Caco-2 (cell line): ENCODE data around the gene PLEKHH2. TPM values are rescaled to one million over a fixed set of nuclear protein-coding genes. Genes with fewer than 3 reads are reported as not detected.

Experiments
- BruUV-seq: library from RNA; stranded (reverse); fragments of 400-500 nt; replicated peaks from 2 replicates; lab custom pipeline; 2021; lab: Mats Ljungman, UMichigan
- CTCF ChIA-PET: fragments of 300-600 bp; sonication (Branson Sonifier 250); formaldehyde crosslinking; loops from one replicate; lab custom pipeline; 2022; ENCODE audit warnings: antibody characterized with exemption; lab: Charles Lee
- POLR2A ChIA-PET: fragments of 300-600 bp; sonication (Branson Sonifier 250); formaldehyde crosslinking; loops from one replicate; lab custom pipeline; 2022; ENCODE audit warnings: antibody characterized with exemption; lab: Charles Lee
- DNase-seq, 2 experiments: peaks; one replicate each; pipeline versions ENCODE4 v3.0.0 to v3.0.0-alpha.2; 2020 to 2022
- H3K27me3 ChIP-seq: replicated peaks from 2 replicates; pipeline ENCODE4 v1.6.0; 2011; ENCODE audit warnings: low read length; ENCODE audit not compliant: control insufficient read depth, insufficient read depth
- H3K36me3 ChIP-seq: 2 replicates; pipeline ENCODE4 v1.5.1; 2011; ENCODE audit warnings: low read length; ENCODE audit not compliant: control insufficient read depth, insufficient read depth
- H3K4me1 ChIP-seq: fragments of 250-450 bp; sonication (Bioruptor Pico); 2 replicates; pipeline ENCODE4 v1.5.1; 2020; ENCODE audit warnings: mild to moderate bottlenecking
- H3K4me3 ChIP-seq: 2 replicates; pipeline ENCODE4 v1.5.1; 2011; ENCODE audit warnings: low read depth, mild to moderate bottlenecking, control low read depth, low read length
- H3K9me3 ChIP-seq: fragments of 250-450 bp; sonication (Bioruptor Pico); 2 replicates; pipeline ENCODE4 v1.5.1; 2020; ENCODE audit warnings: mild to moderate bottlenecking, moderate library complexity
- H3K27ac Mint-ChIP-seq: one replicate; pipeline ENCODE4 v1.8.0; 2022; ENCODE audit warnings: mixed read lengths; ENCODE audit not compliant: unreplicated experiment
- H3K27me3 Mint-ChIP-seq: one replicate; pipeline ENCODE4 v1.8.0; 2022; ENCODE audit warnings: mixed read lengths; ENCODE audit not compliant: insufficient read depth, unreplicated experiment
- H3K36me3 Mint-ChIP-seq: one replicate; pipeline ENCODE4 v1.8.0; 2022; ENCODE audit warnings: mild to moderate bottlenecking, mixed read lengths; ENCODE audit not compliant: insufficient read depth, unreplicated experiment
- H3K4me1 Mint-ChIP-seq: one replicate; pipeline ENCODE4 v1.8.0; 2022; ENCODE audit warnings: low read depth, mixed read lengths; ENCODE audit not compliant: unreplicated experiment
- H3K4me3 Mint-ChIP-seq: one replicate; pipeline ENCODE4 v1.8.0; 2022; ENCODE audit warnings: mild to moderate bottlenecking, moderate library complexity, mixed read lengths; ENCODE audit not compliant: unreplicated experiment
- H3K9me3 Mint-ChIP-seq: one replicate; pipeline ENCODE4 v1.8.0; 2022; ENCODE audit warnings: mixed read lengths; ENCODE audit not compliant: unreplicated experiment
- intact Hi-C: fragments of 100-400 bp; cut with micrococcal nuclease; formaldehyde crosslinking; loops from one replicate; pipeline ENCODE4 v1.10.0; 2022; ENCODE audit not compliant: unreplicated experiment
- total RNA-seq: library from RNA; stranded (reverse); gene quantifications from 2 replicates; pipeline ENCODE4 v1.2.3, GENCODE V29; 2022
- TF ChIP-seq, protein P1 (sequence below), 2 experiments: fragments of 200-600 bp in 1 of 2; IDR thresholded peaks; 1 replicate in 1 of 2; 2 replicates in 1 of 2; pipeline versions ENCODE4 v1.5.1 to v1.8.0; 2011 to 2022; ENCODE audit warnings: antibody characterized with exemption in 1 of 2, control low read depth in 1 of 2, inconsistent platforms in 1 of 2, low read depth in 1 of 2, low read length in 1 of 2, mild to moderate bottlenecking in 1 of 2, moderate library complexity in 1 of 2; ENCODE audit not compliant: insufficient read depth in 1 of 2, severe bottlenecking in 1 of 2, unreplicated experiment in 1 of 2

Gene PLEKHH2
- total RNA-seq, 1 experiment from 2014 or later, result 1.5 TPM

DNA sequence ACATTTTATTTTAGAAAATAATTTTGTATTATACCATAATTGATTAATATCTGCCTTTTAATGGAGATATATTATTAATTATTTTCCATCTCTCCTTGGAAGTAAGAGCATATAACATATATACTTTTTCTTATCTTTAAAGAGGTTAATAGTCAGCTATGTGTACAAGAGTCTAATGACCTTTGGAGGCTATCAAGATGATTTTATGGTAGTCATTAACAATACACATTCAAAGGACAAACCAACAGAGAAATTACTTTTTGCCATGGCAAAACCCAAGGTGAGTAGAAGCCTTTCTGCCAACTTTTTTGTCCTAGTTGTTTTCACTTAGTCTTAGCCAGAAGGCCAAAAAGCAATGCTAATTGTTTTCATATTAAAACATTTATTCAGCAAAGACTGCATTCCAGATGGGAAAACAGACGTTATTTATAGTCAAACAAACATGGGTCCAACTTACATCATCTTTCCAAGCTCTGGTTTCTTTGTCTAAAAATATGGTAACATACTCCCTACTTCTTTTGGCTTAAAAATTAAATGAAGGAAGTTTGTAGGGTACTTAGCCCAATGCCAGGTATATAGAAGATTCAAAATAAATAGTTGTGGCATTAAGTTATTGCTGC lies 127.1 kb downstream of the PLEKHH2 start:
- Histone ChIP-seq H3K4me1 (no peaks in the 10 kb centered on the region), H3K4me3 (no peak overlapping the region), H3K27me3 (no peaks in the 10 kb centered on the region), H3K36me3 (no peaks in the 10 kb centered on the region), H3K9me3 (no peaks in the 10 kb centered on the region)
- peaks cover 7% of the 10 kb centered on the region for H3K4me1 Mint-ChIP-seq
- H3K4me3 Mint-ChIP-seq, result no peak overlapping the region
- ChIA-PET POLR2A (no interaction called here), CTCF (no interaction called here)
- BruUV-seq, result no TSS peak
- H3K27ac Mint-ChIP-seq, result no peak overlapping the region
- no peaks in the 10 kb centered on the region for H3K36me3 Mint-ChIP-seq
- H3K9me3 Mint-ChIP-seq, result no peaks in the 10 kb centered on the region
- no peak for DNase-seq
- intact Hi-C loops, result no loop called here
- no peaks in the 10 kb centered on the region for H3K27me3 Mint-ChIP-seq
- TF ChIP-seq, protein P1, sequence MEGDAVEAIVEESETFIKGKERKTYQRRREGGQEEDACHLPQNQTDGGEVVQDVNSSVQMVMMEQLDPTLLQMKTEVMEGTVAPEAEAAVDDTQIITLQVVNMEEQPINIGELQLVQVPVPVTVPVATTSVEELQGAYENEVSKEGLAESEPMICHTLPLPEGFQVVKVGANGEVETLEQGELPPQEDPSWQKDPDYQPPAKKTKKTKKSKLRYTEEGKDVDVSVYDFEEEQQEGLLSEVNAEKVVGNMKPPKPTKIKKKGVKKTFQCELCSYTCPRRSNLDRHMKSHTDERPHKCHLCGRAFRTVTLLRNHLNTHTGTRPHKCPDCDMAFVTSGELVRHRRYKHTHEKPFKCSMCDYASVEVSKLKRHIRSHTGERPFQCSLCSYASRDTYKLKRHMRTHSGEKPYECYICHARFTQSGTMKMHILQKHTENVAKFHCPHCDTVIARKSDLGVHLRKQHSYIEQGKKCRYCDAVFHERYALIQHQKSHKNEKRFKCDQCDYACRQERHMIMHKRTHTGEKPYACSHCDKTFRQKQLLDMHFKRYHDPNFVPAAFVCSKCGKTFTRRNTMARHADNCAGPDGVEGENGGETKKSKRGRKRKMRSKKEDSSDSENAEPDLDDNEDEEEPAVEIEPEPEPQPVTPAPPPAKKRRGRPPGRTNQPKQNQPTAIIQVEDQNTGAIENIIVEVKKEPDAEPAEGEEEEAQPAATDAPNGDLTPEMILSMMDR (IDR thresholded peaks at IDR 0.05; ENCODE audit: insufficient read depth in 1 of 2, low read depth in 1 of 2, low read length in 1 of 2, severe bottlenecking in 1 of 2, unreplicated experiment in 1 of 2), result no peak

DNA sequence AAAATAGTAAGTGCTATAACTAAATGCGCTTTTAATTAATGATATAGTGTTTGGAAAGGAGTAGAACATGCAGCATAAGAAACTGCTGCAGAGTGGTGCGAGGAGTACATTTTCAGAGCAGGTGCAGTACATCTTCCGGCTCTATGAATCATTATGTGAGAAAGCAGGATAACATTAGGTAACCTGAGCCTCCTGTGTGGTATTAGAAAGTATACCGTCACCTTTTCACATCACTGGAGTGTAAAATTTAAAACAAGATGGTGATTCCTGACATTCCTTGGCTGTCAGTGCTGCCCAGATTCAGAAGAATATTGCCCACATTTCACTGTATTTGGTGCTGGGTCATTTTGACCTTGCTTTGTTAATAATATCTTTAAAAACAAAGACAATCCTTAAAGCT lies 128.9 kb downstream of the PLEKHH2 start:
- Histone ChIP-seq H3K36me3 (no peaks in the 10 kb centered on the region), H3K4me3 (no peak overlapping the region), H3K4me1 (no peaks in the 10 kb centered on the region), H3K27me3 (no peaks in the 10 kb centered on the region), H3K9me3 (no peaks in the 10 kb centered on the region)
- no TSS peak for BruUV-seq
- H3K27ac Mint-ChIP-seq, result no peak overlapping the region
- no peaks in the 10 kb centered on the region for H3K36me3 Mint-ChIP-seq
- H3K27me3 Mint-ChIP-seq, result no peaks in the 10 kb centered on the region
- intact Hi-C loops, result no loop called here
- TF ChIP-seq, protein P1 (IDR thresholded peaks at IDR 0.05; ENCODE audit: insufficient read depth in 1 of 2, low read depth in 1 of 2, low read length in 1 of 2, severe bottlenecking in 1 of 2, unreplicated experiment in 1 of 2), result no peak
- H3K4me1 Mint-ChIP-seq, result no peaks in the 10 kb centered on the region
- ChIA-PET CTCF (no interaction called here), POLR2A (no interaction called here)
- H3K9me3 Mint-ChIP-seq, result no peaks in the 10 kb centered on the region
- no peak for DNase-seq
- no peak overlapping the region for H3K4me3 Mint-ChIP-seq

DNA sequence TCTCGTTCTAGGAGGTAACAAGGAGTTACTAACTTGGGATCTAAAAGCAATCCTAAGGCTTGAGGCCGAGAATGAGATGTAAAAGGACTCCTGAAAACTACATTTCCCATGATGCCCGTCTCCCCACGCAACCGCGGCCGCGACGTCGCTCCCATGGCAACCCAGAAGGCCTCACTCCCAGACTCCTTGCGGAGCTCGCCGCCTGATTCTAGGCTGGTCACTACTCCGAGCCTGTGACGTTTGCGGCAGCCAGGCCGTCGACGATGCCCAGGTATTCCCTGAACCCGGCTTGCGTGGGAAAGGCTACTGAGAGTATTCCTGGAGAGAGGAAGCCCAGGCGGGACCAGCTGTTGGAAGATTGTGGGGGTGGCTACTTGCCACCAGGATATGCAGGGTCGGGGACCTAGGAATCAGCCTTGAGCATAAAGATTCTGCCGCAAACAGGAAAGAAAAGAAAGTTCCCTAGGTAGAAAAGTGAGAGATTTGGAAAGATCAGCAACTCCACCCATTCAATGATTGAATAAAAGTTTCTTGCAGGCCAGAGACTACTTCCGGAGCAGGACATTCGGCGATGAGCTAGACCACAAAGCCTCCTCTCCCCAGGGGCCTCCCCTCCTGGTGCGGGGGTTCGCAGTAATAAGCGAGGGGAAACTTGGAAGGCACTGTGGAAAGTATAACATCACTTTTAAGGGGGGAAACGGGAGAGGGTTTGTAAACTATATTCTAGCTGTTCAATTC lies 137.0 kb downstream of the PLEKHH2 start, which contains the start of gene DYNC2LI1:
TSS of gene DYNC2LI1 (plus strand) at position 164 of the 738 bp plus-strand sequence. CDS start at position 264, 100 bp downstream.
- no peaks in the 10 kb centered on the region for H3K27me3 Mint-ChIP-seq
- TF ChIP-seq, protein P1 (IDR thresholded peaks at IDR 0.05; ENCODE audit: insufficient read depth in 1 of 2, low read depth in 1 of 2, low read length in 1 of 2, severe bottlenecking in 1 of 2, unreplicated experiment in 1 of 2), result no peak
- Histone ChIP-seq H3K4me1 (no peaks in the 10 kb centered on the region), H3K4me3 (peak within 1 kb of the TSS; percentile 71), H3K27me3 (no peaks in the 10 kb centered on the region), H3K36me3 (no peaks in the 10 kb centered on the region), H3K9me3 (no peaks in the 10 kb centered on the region)
- H3K27ac Mint-ChIP-seq, result peak within 1 kb of the TSS; percentile 95
- intact Hi-C loops, result loop anchor here (1.0 kb wide), 1 partner anchor 174 kb away; no protein-coding TSS in a partner anchor
- ChIA-PET POLR2A (interaction anchor here (0.6 to 1.4 kb wide), 2 partner anchors 37 to 178 kb away, joined by 3 to 5 read pairs; partner anchors contain the start of gene THADA), CTCF (interaction anchor here (0.5 to 1.4 kb wide), 3 partner anchors 22 to 169 kb away, joined by 3 to 7 read pairs (median 3); no protein-coding TSS in a partner anchor)
- H3K4me3 Mint-ChIP-seq, result peak within 1 kb of the TSS; percentile 84
- peak; percentile 93 to 94 for DNase-seq
- no peaks in the 10 kb centered on the region for H3K9me3 Mint-ChIP-seq
- BruUV-seq, result no TSS peak
- peaks cover 4% of the 10 kb centered on the region for H3K4me1 Mint-ChIP-seq
- H3K36me3 Mint-ChIP-seq, result peaks cover 6% of the 10 kb centered on the region
